Mesenchymal stem cell (in vitro differentiated cells and primary cell): ENCODE results near the gene MACROH2A1. TPM values are rescaled to one million over a fixed set of nuclear protein-coding genes. Genes with fewer than 3 reads are reported as not detected.

Experiments used
- DNase-seq: peaks from one replicate; pipeline ENCODE4 v3.0.0-alpha.2; 2013
- H2AFZ ChIP-seq: one replicate; pipeline ENCODE4 v1.6.1; 2013; ENCODE audit warnings: low read depth, mild to moderate bottlenecking, control low read depth, inconsistent platforms, low read length, moderate library complexity
- H2AK5ac ChIP-seq: 2 replicates; pipeline ENCODE4 v1.6.1; 2013; ENCODE audit warnings: low read length, moderate library complexity, mild to moderate bottlenecking, inconsistent platforms; ENCODE audit not compliant: severe bottlenecking
- H2BK120ac ChIP-seq: one replicate; pipeline ENCODE4 v1.6.1; 2013; ENCODE audit warnings: low read depth, mild to moderate bottlenecking, inconsistent platforms, low read length, moderate library complexity
- H2BK12ac ChIP-seq, 2 experiments: one replicate each; pipeline ENCODE4 v1.6.1; 2013; ENCODE audit warnings: inconsistent platforms in 2 of 2, low read length in 2 of 2, mild to moderate bottlenecking in 2 of 2, moderate library complexity in 2 of 2, control low read depth in 1 of 2
- H2BK15ac ChIP-seq: one replicate; pipeline ENCODE4 v1.6.1; 2013; ENCODE audit warnings: mild to moderate bottlenecking, low read depth, inconsistent platforms; ENCODE audit not compliant: poor library complexity, severe bottlenecking
- H2BK5ac ChIP-seq: 2 replicates; pipeline ENCODE4 v1.6.1; 2013; ENCODE audit warnings: low read depth, mild to moderate bottlenecking, low read length, control low read depth, inconsistent platforms; ENCODE audit not compliant: poor library complexity, severe bottlenecking
- H3K14ac ChIP-seq, 2 experiments: one replicate each; pipeline ENCODE4 v1.6.1; 2013; ENCODE audit warnings: inconsistent platforms in 2 of 2, low read length in 2 of 2, control low read depth in 1 of 2, mild to moderate bottlenecking in 1 of 2, moderate library complexity in 1 of 2
- H3K18ac ChIP-seq, 2 experiments: one replicate each; pipeline ENCODE4 v1.6.1; 2013; ENCODE audit warnings: inconsistent platforms in 2 of 2, low read length in 2 of 2, control low read depth in 1 of 2, low read depth in 1 of 2, mild to moderate bottlenecking in 1 of 2
- H3K23ac ChIP-seq, 2 experiments: one replicate each; pipeline ENCODE4 v1.6.1; 2013; ENCODE audit warnings: inconsistent platforms in 2 of 2, low read length in 2 of 2, mild to moderate bottlenecking in 2 of 2, moderate library complexity in 2 of 2, control low read depth in 1 of 2
- H3K27ac ChIP-seq: 2 replicates; pipeline ENCODE4 v1.5.1; 2013; ENCODE audit warnings: mild to moderate bottlenecking, moderate library complexity, low read length, control low read depth, inconsistent platforms; ENCODE audit not compliant: poor library complexity, severe bottlenecking
- H3K27me3 ChIP-seq, 2 experiments: 2 replicates each; pipeline versions ENCODE4 v1.6.1 to v1.7.0; 2013; ENCODE audit warnings: low read length in 2 of 2, mild to moderate bottlenecking in 2 of 2, moderate library complexity in 2 of 2, control low read depth in 1 of 2, inconsistent platforms in 1 of 2; ENCODE audit not compliant: control insufficient read depth in 1 of 2, insufficient read depth in 1 of 2
- H3K36me3 ChIP-seq, 2 experiments: 2 replicates each; pipeline versions ENCODE4 v1.6.1 to v1.7.0; 2013; ENCODE audit warnings: low read length in 2 of 2, control low read depth in 1 of 2, inconsistent platforms in 1 of 2, low read depth in 1 of 2, mild to moderate bottlenecking in 1 of 2; ENCODE audit not compliant: insufficient read depth in 2 of 2, control insufficient read depth in 1 of 2
- H3K4ac ChIP-seq, 2 experiments: one replicate each; pipeline ENCODE4 v1.6.1; 2013; ENCODE audit warnings: inconsistent platforms in 2 of 2, low read length in 2 of 2, mild to moderate bottlenecking in 2 of 2, moderate library complexity in 2 of 2, control low read depth in 1 of 2, low read depth in 1 of 2
- H3K4me1 ChIP-seq: 2 replicates; pipeline ENCODE4 v1.6.1; 2013; ENCODE audit warnings: low read depth, low read length, control low read depth; ENCODE audit not compliant: control insufficient read depth, insufficient read depth
- H3K4me2 ChIP-seq: 2 replicates; pipeline ENCODE4 v1.6.1; 2013; ENCODE audit warnings: low read length, mild to moderate bottlenecking, inconsistent platforms; ENCODE audit not compliant: poor library complexity, severe bottlenecking
- H3K4me3 ChIP-seq, 2 experiments: 2 replicates each; pipeline versions ENCODE4 v1.5.1 to v1.7.0; 2013; ENCODE audit warnings: low read length in 2 of 2, mild to moderate bottlenecking in 2 of 2, control low read depth in 1 of 2, low read depth in 1 of 2; ENCODE audit not compliant: insufficient read depth in 1 of 2
- H3K79me1 ChIP-seq: replicated peaks from 2 replicates; pipeline ENCODE4 v1.6.1; 2013; ENCODE audit warnings: mild to moderate bottlenecking, control low read depth, low read length, inconsistent platforms; ENCODE audit not compliant: poor library complexity, severe bottlenecking
- H3K9ac ChIP-seq: 2 replicates; pipeline ENCODE4 v1.7.0; 2013; ENCODE audit warnings: mild to moderate bottlenecking, low read length, moderate library complexity
- H3K9me3 ChIP-seq: 2 replicates; pipeline ENCODE4 v1.7.0; 2013; ENCODE audit warnings: mild to moderate bottlenecking, low read length; ENCODE audit not compliant: control insufficient read depth
- H4K8ac ChIP-seq: one replicate; pipeline ENCODE4 v1.6.1; 2013; ENCODE audit warnings: inconsistent platforms, mild to moderate bottlenecking, low read length, moderate library complexity
- H4K91ac ChIP-seq: one replicate; pipeline ENCODE4 v1.6.1; 2013; ENCODE audit warnings: mild to moderate bottlenecking, low read length, inconsistent platforms
- WGBS: methylation state at CpG from one replicate; pipeline ENCODE4 v1.1.7; 2013; ENCODE audit warnings: mixed read lengths; 5-methylcytosine and 5-hydroxymethylcytosine counted together
- polyA plus RNA-seq, 2 experiments: library from polyadenylated mRNA; stranded (reverse); fragments of 200-250 nt; gene quantifications; one replicate each; pipeline ENCODE4 v1.2.3, GENCODE V29; 2013

Gene MACROH2A1
- polyA plus RNA-seq (2013, experiment 1 of 2): 114 TPM
- polyA plus RNA-seq (2013, experiment 2 of 2): 113 TPM

- Histone ChIP-seq H3K4me1 (peaks cover 20% of the 10 kb centered on the region), H3K18ac (peak within 1 kb of the TSS; percentile 93 to 95), H2BK5ac (peak within 1 kb of the TSS; percentile 80), H3K36me3 (no peaks in the 10 kb centered on the region), H2BK120ac (peak within 1 kb of the TSS; percentile 71), H3K4me3 (peak within 1 kb of the TSS; percentile 91 to 94), H3K4ac (peak within 1 kb of the TSS; percentile 80 to 90), H4K91ac (peak within 1 kb of the TSS; percentile 98), H3K27me3 (no peaks in the 10 kb centered on the region), H3K27ac (peak within 1 kb of the TSS; percentile 70), H3K4me2 (peak within 1 kb of the TSS; percentile 88), H2BK12ac (peak within 1 kb of the TSS in 1 of 2 experiments; percentile 48), H3K79me1 (peaks cover 3% of the 10 kb centered on the region), H2BK15ac (peak within 1 kb of the TSS; percentile 17), H2AFZ (peak within 1 kb of the TSS; percentile 83), H3K9ac (peak within 1 kb of the TSS; percentile 95), H2AK5ac (peak within 1 kb of the TSS; percentile 54), H3K9me3 (no peaks in the 10 kb centered on the region), H3K23ac (peak within 1 kb of the TSS in 1 of 2 experiments; percentile 83), H4K8ac (peak within 1 kb of the TSS; percentile 91), H3K14ac (peak within 1 kb of the TSS; percentile 68 to 97)
- peak; percentile 83 for DNase-seq
- WGBS: 2% methylated on average over 90 of the region's 109 CpGs
These were observed at the start of gene MACROH2A1 for GRCh38 chr5:135398855-135399793. Gene MACROH2A1 (minus strand): TSS chr5:135399231. CDS start chr5:135389093, 10,138 bp downstream.

GRCh38 chr5:135448071-135448739, 49.2 kb upstream of the MACROH2A1 start:
- Histone ChIP-seq H3K23ac (no peak overlapping the region), H2BK15ac (no peak overlapping the region), H3K27me3 (peaks cover 58 to 62% of the 10 kb centered on the region in 2 experiments), H3K4me2 (no peak overlapping the region), H4K91ac (no peak overlapping the region), H3K36me3 (no peaks in the 10 kb centered on the region), H4K8ac (no peak overlapping the region), H2AK5ac (no peak overlapping the region), H2AFZ (no peak overlapping the region), H3K18ac (no peak overlapping the region), H3K9ac (no peak overlapping the region), H2BK120ac (no peak overlapping the region), H3K4me3 (no peak overlapping the region), H3K14ac (no peak overlapping the region), H3K27ac (no peak overlapping the region), H3K79me1 (no peaks in the 10 kb centered on the region), H3K4me1 (peaks cover 6% of the 10 kb centered on the region), H3K9me3 (no peaks in the 10 kb centered on the region), H2BK12ac (no peak overlapping the region), H3K4ac (no peak overlapping the region), H2BK5ac (no peak overlapping the region)
- DNase-seq: no peak
- 60% methylated on average over 9 of the region's 9 CpGs for WGBS

GRCh38 chr5:135447298-135447929, 48.4 kb upstream of the MACROH2A1 start, which contains the start of gene DCANP1:
Gene DCANP1 (minus strand): TSS chr5:135447348. CDS start chr5:135447108, 240 bp downstream.
- no peak within 1 kb of the TSS for H4K91ac ChIP-seq
- H2BK12ac ChIP-seq: no peak within 1 kb of the TSS
- H2BK5ac ChIP-seq: no peak within 1 kb of the TSS
- no peak within 1 kb of the TSS for H3K4me2 ChIP-seq
- no peak for DNase-seq
- no peaks in the 10 kb centered on the region for H3K36me3 ChIP-seq
- H3K27ac ChIP-seq: no peak within 1 kb of the TSS
- no peak within 1 kb of the TSS for H2BK15ac ChIP-seq
- no peak within 1 kb of the TSS for H3K9ac ChIP-seq
- no peak within 1 kb of the TSS for H3K18ac ChIP-seq
- no peak within 1 kb of the TSS for H3K14ac ChIP-seq
- 65% methylated on average over 5 of the region's 5 CpGs for WGBS
- no peak within 1 kb of the TSS for H3K23ac ChIP-seq
- no peak within 1 kb of the TSS for H3K4ac ChIP-seq
- no peak within 1 kb of the TSS for H4K8ac ChIP-seq
- peaks cover 7% of the 10 kb centered on the region for H3K4me1 ChIP-seq
- no peaks in the 10 kb centered on the region for H3K79me1 ChIP-seq
- no peak within 1 kb of the TSS for H2BK120ac ChIP-seq
- H2AK5ac ChIP-seq: no peak within 1 kb of the TSS
- H3K9me3 ChIP-seq: no peaks in the 10 kb centered on the region
- peaks cover 58 to 65% of the 10 kb centered on the region in 2 experiments for H3K27me3 ChIP-seq
- no peak within 1 kb of the TSS for H2AFZ ChIP-seq
- no peak within 1 kb of the TSS for H3K4me3 ChIP-seq
